K562 (cell line): ENCODE measurements around the gene CENPP. TPM values are rescaled to one million over a fixed set of nuclear protein-coding genes. Genes with fewer than 3 reads are reported as not detected.

Source experiments
- NR2C2 ChIP-seq, 2 experiments: fragments of 200-800 bp in 1 of 2; sonication (Bioruptor generic) in 1 of 2; sonication (generic) in 1 of 2; formaldehyde crosslinking in 1 of 2; IDR thresholded peaks; 2 replicates each; pipeline versions ENCODE4 v1.6.1 to v1.8.0; 2016 to 2022; ENCODE audit warnings: mild to moderate bottlenecking in 1 of 2, missing compliant biosample characterization in 1 of 2, missing genetic modification characterization in 1 of 2, missing genetic modification reagents in 1 of 2
- polyA plus RNA-seq, 8 experiments: library from polyadenylated mRNA; depleted of rRNA in 4 of 8; stranded (reverse) in 5 of 8; unstranded in 3 of 8; fragments of >200 nt; fragmentation: Nextera tagmentation in 2 of 8; fragmentation: Illumina TruSeq in 1 of 8; extraction: Ambion mirVana in 2 of 8; extraction: Trizol in 1 of 8; gene quantifications; 2 replicates each; pipeline versions ENCODE4 v1.2.1 to v1.2.3, GENCODE V29; 2011 to 2014; ENCODE audit warnings: inconsistent platforms in 1 of 8, missing spikeins in 1 of 8
- total RNA-seq, 7 experiments: library from RNA; depleted of rRNA in 6 of 7; stranded (reverse); fragments of >200 nt in 6 of 7; fragmentation: Illumina TruSeq in 2 of 7; extraction: Trizol in 2 of 7; gene quantifications; 2 replicates each; pipeline versions ENCODE4 v1.2.1 to v1.2.3, GENCODE V29; 2011 to 2021; ENCODE audit warnings: low replicate concordance in 1 of 7
- TF ChIP-seq, protein P1 (sequence below), 2 experiments: fragments of 450-650 bp; formaldehyde crosslinking in 1 of 2; IDR thresholded peaks; 2 replicates each; pipeline versions ENCODE4 v1.4.0 to v1.6.1; 2014 to 2020; ENCODE audit warnings: mild to moderate bottlenecking in 2 of 2, borderline replicate concordance in 1 of 2, low read depth in 1 of 2
- TF ChIP-seq, protein P2 (sequence below): fragments of 200-800 bp; sonication (Bioruptor generic); IDR thresholded peaks from 2 replicates; pipeline ENCODE4 v1.6.1; 2017; ENCODE audit warnings: missing genetic modification characterization, missing compliant biosample characterization
- TF ChIP-seq, protein P3 (sequence below): fragments of 250-450 bp; sonication (Bioruptor Pico); IDR thresholded peaks from 2 replicates; pipeline ENCODE4 v1.4.0; 2020; ENCODE audit warnings: mild to moderate bottlenecking, moderate library complexity
- TF ChIP-seq, protein P4 (sequence below), 3 experiments: IDR thresholded peaks in 2 of 3; conservative IDR thresholded peaks in 1 of 3; 2 replicates each; pipeline ENCODE4 v1.5.1; 2011 to 2012; ENCODE audit warnings: low read length in 3 of 3, mild to moderate bottlenecking in 3 of 3, control low read depth in 2 of 3, improper control_type of control experiment in 1 of 3, inconsistent platforms in 1 of 3, low read depth in 1 of 3, mixed read lengths in 1 of 3, moderate library complexity in 1 of 3; ENCODE audit not compliant: insufficient read depth in 2 of 3

The CENPP gene
- total and polyA plus RNA-seq, 9 of the 15 experiments (the other 6 are each of a cell fraction or from before 2014, with no cell fraction given): 8.0 to 28.5 (median 17.9) TPM

DNA sequence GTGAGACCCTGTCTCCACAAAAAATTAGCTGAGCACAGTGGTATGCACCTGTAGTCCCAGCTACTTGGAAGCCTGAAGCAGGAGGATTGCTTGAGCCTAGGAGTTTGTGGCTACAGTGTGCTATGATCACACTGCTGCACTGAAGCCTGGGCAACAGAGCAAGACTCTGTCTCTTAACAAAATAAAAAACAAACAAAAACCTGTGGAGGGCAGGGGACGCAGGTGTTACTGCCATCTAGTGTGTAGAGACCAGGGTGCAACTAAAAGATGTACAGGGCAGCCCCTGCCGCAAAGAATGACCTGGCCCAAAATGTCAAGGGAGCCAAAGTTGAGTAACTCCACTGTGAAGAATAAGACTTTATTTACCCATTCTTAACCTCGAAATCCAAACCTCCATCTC is 129.5 kb downstream of the CENPP start (continued):
- TF ChIP-seq, protein P1, sequence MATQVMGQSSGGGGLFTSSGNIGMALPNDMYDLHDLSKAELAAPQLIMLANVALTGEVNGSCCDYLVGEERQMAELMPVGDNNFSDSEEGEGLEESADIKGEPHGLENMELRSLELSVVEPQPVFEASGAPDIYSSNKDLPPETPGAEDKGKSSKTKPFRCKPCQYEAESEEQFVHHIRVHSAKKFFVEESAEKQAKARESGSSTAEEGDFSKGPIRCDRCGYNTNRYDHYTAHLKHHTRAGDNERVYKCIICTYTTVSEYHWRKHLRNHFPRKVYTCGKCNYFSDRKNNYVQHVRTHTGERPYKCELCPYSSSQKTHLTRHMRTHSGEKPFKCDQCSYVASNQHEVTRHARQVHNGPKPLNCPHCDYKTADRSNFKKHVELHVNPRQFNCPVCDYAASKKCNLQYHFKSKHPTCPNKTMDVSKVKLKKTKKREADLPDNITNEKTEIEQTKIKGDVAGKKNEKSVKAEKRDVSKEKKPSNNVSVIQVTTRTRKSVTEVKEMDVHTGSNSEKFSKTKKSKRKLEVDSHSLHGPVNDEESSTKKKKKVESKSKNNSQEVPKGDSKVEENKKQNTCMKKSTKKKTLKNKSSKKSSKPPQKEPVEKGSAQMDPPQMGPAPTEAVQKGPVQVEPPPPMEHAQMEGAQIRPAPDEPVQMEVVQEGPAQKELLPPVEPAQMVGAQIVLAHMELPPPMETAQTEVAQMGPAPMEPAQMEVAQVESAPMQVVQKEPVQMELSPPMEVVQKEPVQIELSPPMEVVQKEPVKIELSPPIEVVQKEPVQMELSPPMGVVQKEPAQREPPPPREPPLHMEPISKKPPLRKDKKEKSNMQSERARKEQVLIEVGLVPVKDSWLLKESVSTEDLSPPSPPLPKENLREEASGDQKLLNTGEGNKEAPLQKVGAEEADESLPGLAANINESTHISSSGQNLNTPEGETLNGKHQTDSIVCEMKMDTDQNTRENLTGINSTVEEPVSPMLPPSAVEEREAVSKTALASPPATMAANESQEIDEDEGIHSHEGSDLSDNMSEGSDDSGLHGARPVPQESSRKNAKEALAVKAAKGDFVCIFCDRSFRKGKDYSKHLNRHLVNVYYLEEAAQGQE (IDR thresholded peaks at IDR 0.05; ENCODE audit: borderline replicate concordance): peak; percentile 25; the same call in 1 of the 2 replicates
- TF ChIP-seq, protein P1 (CRISPR knock-in tag; IDR thresholded peaks at IDR 0.05; ENCODE audit: low read depth): no peak
- TF ChIP-seq, protein P2, sequence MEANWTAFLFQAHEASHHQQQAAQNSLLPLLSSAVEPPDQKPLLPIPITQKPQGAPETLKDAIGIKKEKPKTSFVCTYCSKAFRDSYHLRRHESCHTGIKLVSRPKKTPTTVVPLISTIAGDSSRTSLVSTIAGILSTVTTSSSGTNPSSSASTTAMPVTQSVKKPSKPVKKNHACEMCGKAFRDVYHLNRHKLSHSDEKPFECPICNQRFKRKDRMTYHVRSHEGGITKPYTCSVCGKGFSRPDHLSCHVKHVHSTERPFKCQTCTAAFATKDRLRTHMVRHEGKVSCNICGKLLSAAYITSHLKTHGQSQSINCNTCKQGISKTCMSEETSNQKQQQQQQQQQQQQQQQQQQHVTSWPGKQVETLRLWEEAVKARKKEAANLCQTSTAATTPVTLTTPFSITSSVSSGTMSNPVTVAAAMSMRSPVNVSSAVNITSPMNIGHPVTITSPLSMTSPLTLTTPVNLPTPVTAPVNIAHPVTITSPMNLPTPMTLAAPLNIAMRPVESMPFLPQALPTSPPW (CRISPR knock-in tag): no peak
- TF ChIP-seq NR2C2 (CRISPR knock-in tag; IDR thresholded peaks at IDR 0.05) (no peak), NR2C2 (tag; IDR thresholded peaks at IDR 0.05) (no peak)
- TF ChIP-seq, protein P3, sequence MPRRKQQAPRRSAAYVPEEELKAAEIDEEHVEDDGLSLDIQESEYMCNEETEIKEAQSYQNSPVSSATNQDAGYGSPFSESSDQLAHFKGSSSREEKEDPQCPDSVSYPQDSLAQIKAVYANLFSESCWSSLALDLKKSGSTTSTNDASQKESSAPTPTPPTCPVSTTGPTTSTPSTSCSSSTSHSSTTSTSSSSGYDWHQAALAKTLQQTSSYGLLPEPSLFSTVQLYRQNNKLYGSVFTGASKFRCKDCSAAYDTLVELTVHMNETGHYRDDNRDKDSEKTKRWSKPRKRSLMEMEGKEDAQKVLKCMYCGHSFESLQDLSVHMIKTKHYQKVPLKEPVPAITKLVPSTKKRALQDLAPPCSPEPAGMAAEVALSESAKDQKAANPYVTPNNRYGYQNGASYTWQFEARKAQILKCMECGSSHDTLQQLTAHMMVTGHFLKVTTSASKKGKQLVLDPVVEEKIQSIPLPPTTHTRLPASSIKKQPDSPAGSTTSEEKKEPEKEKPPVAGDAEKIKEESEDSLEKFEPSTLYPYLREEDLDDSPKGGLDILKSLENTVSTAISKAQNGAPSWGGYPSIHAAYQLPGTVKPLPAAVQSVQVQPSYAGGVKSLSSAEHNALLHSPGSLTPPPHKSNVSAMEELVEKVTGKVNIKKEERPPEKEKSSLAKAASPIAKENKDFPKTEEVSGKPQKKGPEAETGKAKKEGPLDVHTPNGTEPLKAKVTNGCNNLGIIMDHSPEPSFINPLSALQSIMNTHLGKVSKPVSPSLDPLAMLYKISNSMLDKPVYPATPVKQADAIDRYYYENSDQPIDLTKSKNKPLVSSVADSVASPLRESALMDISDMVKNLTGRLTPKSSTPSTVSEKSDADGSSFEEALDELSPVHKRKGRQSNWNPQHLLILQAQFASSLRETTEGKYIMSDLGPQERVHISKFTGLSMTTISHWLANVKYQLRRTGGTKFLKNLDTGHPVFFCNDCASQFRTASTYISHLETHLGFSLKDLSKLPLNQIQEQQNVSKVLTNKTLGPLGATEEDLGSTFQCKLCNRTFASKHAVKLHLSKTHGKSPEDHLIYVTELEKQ: no peak
- TF ChIP-seq, protein P4, sequence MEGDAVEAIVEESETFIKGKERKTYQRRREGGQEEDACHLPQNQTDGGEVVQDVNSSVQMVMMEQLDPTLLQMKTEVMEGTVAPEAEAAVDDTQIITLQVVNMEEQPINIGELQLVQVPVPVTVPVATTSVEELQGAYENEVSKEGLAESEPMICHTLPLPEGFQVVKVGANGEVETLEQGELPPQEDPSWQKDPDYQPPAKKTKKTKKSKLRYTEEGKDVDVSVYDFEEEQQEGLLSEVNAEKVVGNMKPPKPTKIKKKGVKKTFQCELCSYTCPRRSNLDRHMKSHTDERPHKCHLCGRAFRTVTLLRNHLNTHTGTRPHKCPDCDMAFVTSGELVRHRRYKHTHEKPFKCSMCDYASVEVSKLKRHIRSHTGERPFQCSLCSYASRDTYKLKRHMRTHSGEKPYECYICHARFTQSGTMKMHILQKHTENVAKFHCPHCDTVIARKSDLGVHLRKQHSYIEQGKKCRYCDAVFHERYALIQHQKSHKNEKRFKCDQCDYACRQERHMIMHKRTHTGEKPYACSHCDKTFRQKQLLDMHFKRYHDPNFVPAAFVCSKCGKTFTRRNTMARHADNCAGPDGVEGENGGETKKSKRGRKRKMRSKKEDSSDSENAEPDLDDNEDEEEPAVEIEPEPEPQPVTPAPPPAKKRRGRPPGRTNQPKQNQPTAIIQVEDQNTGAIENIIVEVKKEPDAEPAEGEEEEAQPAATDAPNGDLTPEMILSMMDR (IDR thresholded peaks at IDR 0.05 in 2 of 3, conservative IDR thresholded peaks at IDR 0.05 in 1 of 3; ENCODE audit: insufficient read depth in 2 of 3, low read depth in 1 of 3, low read length in 3 of 3): peak; percentile 56 to 59 (median 57)
